ENCODE data around the gene BBX.
"Not testable (repeated sequence)": the region's sequence is repeated elsewhere in the genome, so short reads cannot be mapped to it uniquely, and the experiment has no call there.

BBX gene

GRCh38 chr3:107682580-107682979, 159.8 kb downstream of the BBX start:
- DNase-seq (ENCODE audit: low read depth in 2 of 2) = no peak

DNA sequence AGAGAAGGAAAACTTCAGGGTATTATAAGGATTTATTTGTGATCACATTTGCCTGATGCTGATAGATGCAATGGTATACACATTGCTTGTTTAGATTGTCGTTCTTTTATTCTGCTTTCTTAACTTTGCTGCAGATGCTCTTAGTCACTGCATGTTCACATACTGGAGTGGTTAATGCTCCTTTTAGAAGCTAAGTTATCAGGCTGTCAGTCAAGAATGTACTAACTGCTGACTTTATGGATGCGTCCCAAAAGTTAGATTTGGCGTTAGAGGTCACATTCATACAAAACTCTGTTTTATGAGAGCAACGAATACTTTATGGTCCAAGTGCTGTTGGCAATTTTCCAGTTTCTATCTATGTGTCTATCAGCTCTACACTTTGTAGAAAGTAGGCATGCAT, 160.7 kb downstream of the BBX start:
- DNase-seq (ENCODE audit: low read depth in 2 of 2) = no peak

- no peak for DNase-seq (ENCODE audit: low read depth in 2 of 2)
Measured at GRCh38 chr3:107684431-107684925, 161.7 kb downstream of the BBX start.

DNA sequence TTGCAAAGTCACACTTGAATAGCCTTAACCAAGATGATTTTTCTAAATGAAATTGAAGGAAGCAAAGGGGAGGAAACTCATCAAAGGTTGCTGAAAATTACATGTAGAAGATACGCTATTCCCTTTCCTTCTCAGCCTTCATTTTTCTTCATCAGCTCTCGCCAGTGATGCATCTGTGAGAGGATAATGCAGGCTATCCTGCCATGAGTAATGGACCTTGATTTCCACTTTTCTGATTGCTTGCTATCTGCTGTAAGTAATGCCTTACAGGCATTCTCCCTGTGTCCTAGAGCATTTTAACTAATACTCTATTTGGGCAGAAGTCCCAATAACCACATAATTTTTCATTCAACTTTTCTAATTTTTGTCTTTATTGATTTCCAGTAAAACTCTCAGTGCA, 162.6 kb downstream of the BBX start:
- no peak for DNase-seq (ENCODE audit: low read depth in 2 of 2)

DNA sequence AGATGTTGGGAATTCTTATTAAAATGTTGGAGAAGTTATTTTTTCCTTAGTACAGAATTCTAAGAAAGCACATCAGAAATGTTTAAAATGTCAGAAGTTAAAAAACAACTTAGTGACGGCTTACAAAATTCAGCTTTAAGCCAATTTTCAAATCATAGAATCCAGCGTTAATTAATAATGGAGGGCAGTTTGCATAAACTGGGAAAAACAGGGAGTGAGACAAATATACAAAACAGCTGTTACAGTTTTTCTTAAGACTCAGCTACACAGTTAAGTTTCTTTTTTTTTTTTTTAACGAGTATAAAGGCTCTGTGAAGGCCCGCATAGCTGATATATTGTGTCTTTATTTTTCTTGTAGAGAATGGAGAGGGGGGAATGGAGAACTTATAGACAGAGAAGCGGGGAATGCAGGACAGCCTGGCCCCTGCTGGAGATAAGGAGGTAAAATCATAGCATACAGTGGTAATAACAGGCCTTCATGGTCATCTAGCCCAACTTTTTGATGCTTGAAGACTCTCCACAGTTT, 164.4 kb downstream of the BBX start:
- DNase-seq (ENCODE audit: low read depth in 2 of 2) = no peak

- DNase-seq (ENCODE audit: low read depth in 2 of 2) = no peak
Measured at GRCh38 chr3:107689355-107689754, 166.6 kb downstream of the BBX start.

- no peak for DNase-seq (ENCODE audit: low read depth in 2 of 2)
Measured at GRCh38 chr3:107690522-107691138, 167.9 kb downstream of the BBX start.

DNA sequence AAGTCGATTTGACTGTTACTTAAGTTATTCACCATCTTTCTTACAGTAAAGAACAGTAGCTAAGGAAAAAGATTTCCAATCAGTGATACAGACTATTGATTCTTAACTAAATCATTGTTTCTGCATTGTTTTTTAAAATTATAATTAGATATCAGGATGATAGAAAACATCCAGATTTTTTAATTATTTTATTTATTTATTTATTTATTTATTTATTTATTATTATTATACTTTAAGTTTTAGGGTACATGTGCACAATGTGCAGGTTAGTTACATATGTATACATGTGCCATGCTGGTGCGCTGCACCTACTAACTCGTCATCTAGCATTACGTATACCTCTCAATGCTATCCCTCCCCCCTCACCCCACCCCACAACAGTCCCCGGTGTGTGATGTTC, 169.2 kb downstream of the BBX start:
- not testable (repeated sequence) for DNase-seq (ENCODE audit: low read depth in 2 of 2)

GRCh38 chr3:107697348-107697747, 174.6 kb downstream of the BBX start:
- DNase-seq (ENCODE audit: low read depth in 2 of 2) = not testable (repeated sequence)

GRCh38 chr3:107697855-107698254, 175.1 kb downstream of the BBX start:
- not testable (repeated sequence) for DNase-seq (ENCODE audit: low read depth in 2 of 2)

DNA sequence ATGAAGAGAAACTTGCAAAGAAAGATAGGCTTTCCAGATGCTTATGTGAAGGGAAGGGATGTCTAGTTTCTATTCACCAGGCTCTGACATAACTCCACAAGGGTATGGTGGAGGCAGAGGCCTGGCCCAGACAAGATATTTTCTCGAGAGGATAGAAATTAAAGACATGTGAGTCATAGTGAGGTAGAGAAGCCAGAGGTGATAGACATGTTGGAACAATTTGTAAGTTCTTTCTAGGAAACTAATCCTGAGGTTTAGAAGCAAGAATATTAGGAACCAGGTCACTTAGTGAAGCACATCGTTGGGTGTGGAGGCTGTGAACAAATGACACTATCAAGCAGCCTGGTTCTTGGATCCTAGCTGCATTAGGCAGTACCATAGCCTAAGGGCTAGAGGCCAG, 176.9 kb downstream of the BBX start:
- no peak for DNase-seq (ENCODE audit: low read depth in 2 of 2)

- DNase-seq (ENCODE audit: low read depth in 2 of 2) = no peak
Measured at GRCh38 chr3:107701299-107701698, 178.5 kb downstream of the BBX start.

DNA sequence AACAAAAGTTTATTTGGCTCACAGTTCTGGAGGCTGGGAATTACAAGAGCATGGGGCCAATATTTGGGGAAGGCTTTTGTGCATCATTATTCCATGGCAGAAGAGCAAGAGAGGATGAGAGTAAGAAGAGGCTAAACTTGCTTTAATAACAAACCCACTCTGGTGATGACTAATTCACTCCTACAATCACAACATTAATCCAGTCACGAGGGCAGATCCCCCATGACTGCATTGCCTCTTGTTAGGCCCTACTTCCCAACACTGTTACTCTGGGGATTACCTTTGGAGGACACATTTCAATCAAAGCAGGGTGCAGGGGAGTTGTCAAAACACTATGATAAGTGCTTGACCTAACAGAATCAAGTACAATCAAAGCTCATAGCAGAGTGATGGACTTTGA, 181.7 kb downstream of the BBX start:
- DNase-seq (ENCODE audit: low read depth in 2 of 2) = no peak

DNA sequence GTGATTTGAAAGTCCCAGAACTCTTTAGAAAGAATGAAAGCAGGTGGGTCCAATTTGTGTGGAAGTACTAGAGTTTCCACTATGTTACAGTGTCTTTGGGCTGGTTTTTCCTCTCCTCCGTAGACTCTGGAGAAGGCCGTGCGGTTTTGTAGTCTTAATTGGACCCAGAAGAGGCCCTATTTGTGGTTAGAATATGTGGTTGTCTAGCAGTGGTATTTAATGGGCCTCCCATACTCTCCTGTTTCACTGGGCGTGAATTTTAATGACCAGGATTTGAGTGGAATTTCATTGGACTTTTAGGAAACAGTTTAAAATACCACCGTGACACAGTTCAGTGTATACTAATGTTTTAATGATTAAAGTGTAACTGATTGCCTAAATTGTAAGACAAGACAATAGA, 182.3 kb downstream of the BBX start:
- DNase-seq (ENCODE audit: low read depth in 2 of 2) = no peak

DNA sequence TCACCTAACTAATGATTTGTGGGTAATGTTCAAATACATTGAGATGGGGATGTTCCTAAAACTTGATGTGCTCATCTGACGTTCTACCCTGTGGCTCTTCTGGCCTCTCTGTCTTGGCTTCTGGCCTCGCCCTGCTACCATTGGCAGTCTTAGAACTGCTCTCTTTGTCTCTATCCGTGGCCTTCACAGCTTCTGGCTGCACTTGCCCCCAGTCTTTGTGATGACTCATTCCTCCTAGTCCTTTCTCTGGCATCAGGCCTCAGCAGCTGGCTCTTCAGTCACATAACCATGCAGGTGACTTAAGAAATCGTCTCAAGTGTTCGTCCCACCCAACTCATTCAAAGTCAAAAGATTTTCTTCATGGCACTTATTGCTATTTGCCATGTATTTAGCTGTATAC, 188.1 kb downstream of the BBX start:
- no peak for DNase-seq (ENCODE audit: low read depth in 2 of 2)

DNA sequence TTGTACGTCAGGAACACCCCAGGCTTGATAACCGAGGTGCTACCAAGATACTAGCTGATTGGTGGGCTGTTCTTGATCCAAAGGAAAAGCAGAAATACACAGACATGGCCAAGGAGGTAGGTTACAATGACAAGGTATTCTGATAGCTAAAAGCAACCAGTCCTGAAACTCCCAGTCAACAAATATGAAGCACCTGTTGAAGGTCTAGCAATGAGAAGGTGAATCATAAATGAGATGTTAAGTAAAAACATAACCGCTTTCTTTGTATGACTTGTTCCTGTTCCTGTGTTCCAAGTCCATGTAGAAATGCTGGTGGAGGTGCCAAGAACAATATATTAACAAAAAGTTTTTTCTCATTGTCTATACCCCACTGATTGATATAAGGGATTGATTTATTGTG, 194.0 kb downstream of the BBX start:
- DNase-seq (ENCODE audit: low read depth in 2 of 2) = no peak

DNA sequence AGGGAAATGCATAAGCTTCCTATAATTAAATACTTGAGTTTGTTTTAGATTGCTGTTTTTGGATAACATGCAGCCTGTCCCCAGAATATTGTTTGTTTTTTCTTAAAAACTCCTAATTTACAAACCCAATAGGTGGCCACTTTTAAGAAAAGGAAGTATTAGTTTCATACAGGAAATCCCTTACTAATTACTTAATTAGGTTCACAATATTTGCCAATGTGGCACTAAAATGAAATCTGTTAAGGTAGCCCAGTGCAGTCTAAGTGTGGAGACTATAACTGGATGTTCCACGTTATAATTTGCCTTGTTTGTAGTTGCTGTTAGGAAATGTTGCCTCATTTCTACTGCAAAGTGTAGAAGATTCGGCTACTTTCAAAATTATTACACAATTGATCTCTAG, 195.8 kb downstream of the BBX start:
- DNase-seq (ENCODE audit: low read depth in 2 of 2) = no peak

- DNase-seq (ENCODE audit: low read depth in 2 of 2) = no peak
Measured at GRCh38 chr3:107727102-107727501, 204.3 kb downstream of the BBX start.

DNA sequence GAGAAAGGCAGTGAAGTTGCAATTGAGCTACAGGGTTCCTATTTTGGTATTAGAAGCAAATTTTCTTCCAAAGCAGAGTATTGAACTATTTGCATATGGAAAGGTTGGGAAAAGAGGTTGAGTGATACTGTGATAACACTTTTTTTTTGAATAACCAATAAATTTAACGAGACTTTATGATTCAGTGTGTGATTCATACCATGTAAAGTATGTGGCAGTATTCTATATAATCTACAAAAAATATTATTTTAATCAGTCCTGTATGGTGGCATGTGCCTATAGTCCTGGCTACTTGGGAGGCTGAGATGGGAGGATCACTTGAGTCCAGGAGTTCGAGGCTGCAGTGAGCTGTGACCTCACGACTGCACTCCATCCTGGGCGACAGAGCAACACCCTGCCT, 206.9 kb downstream of the BBX start:
- no peak for DNase-seq (ENCODE audit: low read depth in 2 of 2)

GRCh38 chr3:107734317-107734716, 211.6 kb downstream of the BBX start:
- no peak for DNase-seq (ENCODE audit: low read depth in 2 of 2)

DNA sequence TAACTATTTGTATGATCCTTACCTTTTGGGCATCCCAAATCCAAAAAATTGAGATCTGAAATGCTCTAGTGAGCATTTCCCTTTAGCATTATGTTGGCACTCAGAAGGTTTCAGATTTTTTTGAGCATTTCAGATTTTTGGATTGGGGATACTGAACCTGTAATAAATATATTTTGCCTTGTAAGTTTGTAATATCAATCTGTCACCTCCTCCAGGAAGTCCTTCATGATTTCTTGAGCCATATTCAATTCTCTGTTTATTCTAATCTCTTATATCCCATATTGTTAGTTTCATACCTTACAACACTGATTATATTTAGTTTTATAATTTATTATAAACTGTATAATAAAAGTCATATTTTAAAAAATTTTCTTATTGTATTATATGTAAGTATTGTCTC, 215.2 kb downstream of the BBX start:
- DNase-seq (ENCODE audit: low read depth in 2 of 2) = no peak

- no peak for DNase-seq (ENCODE audit: low read depth in 2 of 2)
Measured at GRCh38 chr3:107738486-107739183, 215.9 kb downstream of the BBX start.

DNA sequence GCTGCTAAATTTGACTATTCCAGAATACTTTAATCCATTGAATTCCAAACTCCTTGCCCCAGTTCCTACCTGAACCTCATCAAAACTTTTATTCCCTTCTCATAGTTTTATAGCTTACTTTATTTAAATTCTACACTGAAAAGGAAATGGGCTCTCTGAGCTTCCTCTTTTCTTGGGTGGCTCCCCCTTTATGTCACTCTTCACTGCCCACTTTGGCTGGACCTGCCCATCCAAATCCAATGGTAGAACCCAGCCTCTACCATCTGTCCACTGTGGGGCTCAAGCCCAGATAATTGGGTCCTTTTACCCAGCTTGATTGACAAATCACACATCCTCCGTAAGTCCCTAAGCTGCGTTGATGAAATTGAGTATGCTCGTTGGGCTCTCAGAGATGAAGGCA, 216.5 kb downstream of the BBX start:
- DNase-seq (ENCODE audit: low read depth in 2 of 2) = no peak
